GM12892 (cell line): ENCODE data around the gene ZNF396.

Source experiments
- POLR2A ChIP-seq: IDR thresholded peaks from 2 replicates; pipeline ENCODE4 v1.6.1; 2011; ENCODE audit warnings: low read depth, low read length, control low read depth
- POLR2AphosphoS5 ChIP-seq: IDR thresholded peaks from 2 replicates; pipeline ENCODE4 v1.6.1; 2011; ENCODE audit warnings: low read depth, low read length, control low read depth
- TAF1 ChIP-seq: IDR thresholded peaks from 2 replicates; pipeline ENCODE4 v1.6.1; 2011; ENCODE audit warnings: low read depth, mild to moderate bottlenecking, control low read depth, low read length, borderline replicate concordance

GRCh38 chr18:35345460-35345921 is 31.6 kb downstream of the ZNF396 start:
- TF ChIP-seq POLR2A (no peak), TAF1 (peak; percentile 16; the same call in 1 of the 2 replicates), POLR2AphosphoS5 (no peak)
